C4-2B (cell line): Measurements from ENCODE around the gene GGCT.
"Not testable (repeated sequence)": the region's sequence is repeated elsewhere in the genome, so short reads cannot be mapped to it uniquely, and the experiment has no call there.

Experiments
- H3K27ac ChIP-seq: fragments of 450-650 bp; 2 replicates; pipeline ENCODE4 v1.5.1; 2017
- ZFX ChIP-seq: fragments of 450-650 bp; IDR thresholded peaks from 2 replicates; pipeline ENCODE4 v1.6.1; 2017
- TF ChIP-seq, protein P1 (sequence below): fragments of 450-650 bp; conservative IDR thresholded peaks from 2 replicates; pipeline ENCODE4 v1.5.1; 2017; ENCODE audit warnings: mild to moderate bottlenecking

The GGCT gene

GRCh38 chr7:30485667-30486066 is 19.0 kb downstream of the GGCT start:
- no peak overlapping the region for H3K27ac ChIP-seq
- no peak for TF ChIP-seq ZFX
- TF ChIP-seq, protein P1, sequence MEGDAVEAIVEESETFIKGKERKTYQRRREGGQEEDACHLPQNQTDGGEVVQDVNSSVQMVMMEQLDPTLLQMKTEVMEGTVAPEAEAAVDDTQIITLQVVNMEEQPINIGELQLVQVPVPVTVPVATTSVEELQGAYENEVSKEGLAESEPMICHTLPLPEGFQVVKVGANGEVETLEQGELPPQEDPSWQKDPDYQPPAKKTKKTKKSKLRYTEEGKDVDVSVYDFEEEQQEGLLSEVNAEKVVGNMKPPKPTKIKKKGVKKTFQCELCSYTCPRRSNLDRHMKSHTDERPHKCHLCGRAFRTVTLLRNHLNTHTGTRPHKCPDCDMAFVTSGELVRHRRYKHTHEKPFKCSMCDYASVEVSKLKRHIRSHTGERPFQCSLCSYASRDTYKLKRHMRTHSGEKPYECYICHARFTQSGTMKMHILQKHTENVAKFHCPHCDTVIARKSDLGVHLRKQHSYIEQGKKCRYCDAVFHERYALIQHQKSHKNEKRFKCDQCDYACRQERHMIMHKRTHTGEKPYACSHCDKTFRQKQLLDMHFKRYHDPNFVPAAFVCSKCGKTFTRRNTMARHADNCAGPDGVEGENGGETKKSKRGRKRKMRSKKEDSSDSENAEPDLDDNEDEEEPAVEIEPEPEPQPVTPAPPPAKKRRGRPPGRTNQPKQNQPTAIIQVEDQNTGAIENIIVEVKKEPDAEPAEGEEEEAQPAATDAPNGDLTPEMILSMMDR: no peak

DNA sequence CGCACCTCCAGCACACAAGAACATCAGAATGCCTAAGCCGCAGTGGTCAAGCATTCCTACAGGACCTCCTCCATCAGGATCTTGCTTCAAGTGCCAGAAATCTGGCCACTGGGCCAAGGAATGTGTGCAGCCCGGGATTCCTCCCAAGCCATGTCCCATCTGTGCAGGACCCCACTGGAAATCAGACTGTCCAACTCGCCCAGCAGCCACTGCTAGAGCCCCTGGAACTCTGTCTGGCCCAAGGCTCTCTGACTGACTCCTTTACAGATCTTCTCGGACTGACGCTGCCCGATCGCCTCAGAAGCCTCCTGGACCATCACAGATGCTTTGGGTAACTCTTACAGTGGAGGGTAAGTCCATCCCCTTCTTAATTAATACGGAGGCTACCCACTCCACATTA is 23.2 kb downstream of the GGCT start:
- not testable (repeated sequence) for H3K27ac ChIP-seq

- TF ChIP-seq ZFX: no peak
- TF ChIP-seq, protein P1: no peak
- peak overlapping the region; percentile 74 for H3K27ac ChIP-seq
These were observed 25.2 kb downstream of the GGCT start for GRCh38 chr7:30479202-30480120.

DNA sequence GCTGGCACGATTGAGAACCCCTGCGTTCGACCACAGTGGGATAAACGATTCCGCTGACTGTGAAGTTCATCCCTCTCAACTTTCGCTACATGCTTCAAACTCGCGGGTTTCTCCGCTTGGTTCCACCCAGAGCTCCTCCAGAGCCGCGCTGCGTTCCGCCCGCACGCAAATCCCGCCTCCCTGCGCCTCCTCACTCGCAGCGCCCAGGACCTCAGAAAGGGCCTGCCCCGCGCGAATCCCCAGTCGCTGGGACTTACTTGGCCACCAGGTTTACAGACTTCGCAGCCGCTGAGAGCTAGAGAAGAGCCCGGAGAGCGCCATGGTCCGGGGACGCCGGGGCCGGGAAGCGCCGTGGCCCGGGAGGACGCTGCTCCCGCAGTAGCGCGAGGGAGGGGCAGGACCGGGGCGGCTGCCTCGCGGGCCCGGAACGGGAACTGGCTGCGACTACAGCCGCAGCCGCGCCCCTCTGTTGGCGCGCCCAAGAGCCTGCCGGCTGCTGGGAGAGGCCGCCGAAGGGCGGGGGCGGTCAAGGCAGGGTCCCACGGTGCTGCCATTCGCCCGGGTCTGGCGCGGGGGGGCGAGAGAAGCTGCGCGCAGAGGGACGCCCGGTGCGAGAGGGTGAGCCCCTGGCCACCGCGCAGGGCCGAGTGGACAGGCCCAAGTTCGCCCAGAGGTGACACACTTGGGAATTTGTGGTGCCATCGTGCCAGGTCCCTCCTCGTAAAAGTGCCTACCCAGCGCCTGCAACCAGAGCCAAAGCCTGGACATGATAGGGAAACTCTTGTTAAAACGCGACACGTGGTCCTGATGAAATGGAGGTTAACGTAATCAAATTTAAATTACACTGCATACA is 26.1 kb downstream of the GGCT start, which contains the start of gene NOD1:
Gene NOD1, minus strand, starts transcription at position 436 of the 853 bp plus-strand sequence. CDS start 21,863 bp downstream, outside the sequence.
- TF ChIP-seq, protein P1: no peak; the same call in 1 of the 2 replicates
- peak; percentile 48; the same call in 1 of the 2 replicates for TF ChIP-seq ZFX
- peak within 1 kb of the TSS; percentile 74 for H3K27ac ChIP-seq

GRCh38 chr7:30476459-30477145 is 28.0 kb downstream of the GGCT start:
- TF ChIP-seq ZFX: no peak
- TF ChIP-seq, protein P1: no peak
- peak overlapping the region; percentile 5; the same call in 1 of the 2 replicates for H3K27ac ChIP-seq

DNA sequence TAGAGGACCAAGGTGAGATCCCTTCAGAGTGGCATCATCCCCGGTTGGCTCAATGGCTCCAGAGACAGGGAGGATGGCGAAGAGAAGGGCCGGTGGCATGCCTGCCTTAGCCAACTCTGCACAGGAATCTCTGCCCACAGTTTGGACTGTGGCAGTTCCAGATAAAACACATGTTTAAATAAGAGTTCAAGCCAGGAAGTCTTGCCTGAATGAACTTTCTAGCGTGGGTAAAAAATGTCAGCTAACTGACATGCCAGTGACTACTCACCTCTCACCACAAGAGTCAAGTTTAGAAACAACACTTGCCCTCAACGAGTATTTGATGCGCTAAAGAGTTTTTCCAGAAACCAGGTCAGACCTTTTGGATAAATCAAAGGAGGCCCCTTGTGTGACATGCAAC is 29.0 kb downstream of the GGCT start:
- TF ChIP-seq ZFX: no peak
- TF ChIP-seq, protein P1: no peak
- no peak overlapping the region for H3K27ac ChIP-seq

DNA sequence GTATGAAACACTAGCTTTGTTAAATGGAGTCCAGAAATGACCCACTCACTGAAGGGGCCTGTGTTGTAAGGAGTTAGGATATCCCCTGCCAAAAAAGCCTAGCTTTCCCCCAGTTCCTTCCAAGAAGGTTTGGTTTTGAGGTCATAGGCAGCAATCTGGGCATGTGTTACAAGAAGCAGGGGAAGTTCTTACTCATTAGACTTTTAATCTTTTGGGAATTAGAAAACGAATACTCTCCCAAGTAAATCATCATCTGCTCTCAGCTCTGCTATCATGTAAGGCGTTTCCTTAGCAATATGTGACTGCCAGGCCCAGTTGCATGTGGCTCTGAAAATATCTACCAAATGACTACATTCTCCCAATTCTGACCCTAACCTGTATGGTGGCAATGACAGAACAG is 29.7 kb downstream of the GGCT start:
- H3K27ac ChIP-seq: no peak overlapping the region
- TF ChIP-seq, protein P1: no peak
- no peak for TF ChIP-seq ZFX
